ENCODE measurements around the gene MOCOS.
"Not testable (repeated sequence)": the region's sequence is repeated elsewhere in the genome, so short reads cannot be mapped to it uniquely, and the experiment has no call there.

MOCOS gene

DNA sequence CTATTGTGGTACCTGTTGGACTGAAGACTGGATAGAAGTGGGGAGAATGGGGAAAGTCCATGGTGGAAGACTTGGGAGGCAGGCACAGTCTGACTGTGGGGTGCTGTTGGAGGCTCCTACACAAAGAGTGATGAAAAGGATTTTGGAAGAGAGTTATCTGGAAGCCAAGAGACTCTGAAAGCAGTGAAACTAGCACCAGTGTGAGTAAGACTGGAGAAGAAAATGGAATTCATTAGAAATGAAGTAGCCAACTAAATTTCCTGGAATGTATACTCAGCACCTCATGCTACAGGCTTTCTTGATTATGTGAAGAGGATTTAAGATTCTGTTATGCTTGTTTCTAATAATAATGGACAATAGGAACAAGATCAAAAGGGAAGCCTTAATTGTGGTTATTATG lies 29.9 kb upstream of the MOCOS start:
- H3K36me3 ChIP-seq (ENCODE audit: control insufficient read depth, insufficient read depth, low read length) = peaks cover 79% of the 10 kb centered on the region
- H3K27ac ChIP-seq (ENCODE audit: low read depth, low read length, severe bottlenecking) = peak overlapping the region; percentile 54
- no peaks in the 10 kb centered on the region for H3K9me3 ChIP-seq (ENCODE audit: control insufficient read depth, low read length)
- no peak overlapping the region for H3K4me3 ChIP-seq (ENCODE audit: extremely low read depth, insufficient read depth, low read length, poor library complexity, severe bottlenecking)
- no peaks in the 10 kb centered on the region for H3K4me1 ChIP-seq (ENCODE audit: control insufficient read depth, insufficient read depth, low read length, poor library complexity, severe bottlenecking)

DNA sequence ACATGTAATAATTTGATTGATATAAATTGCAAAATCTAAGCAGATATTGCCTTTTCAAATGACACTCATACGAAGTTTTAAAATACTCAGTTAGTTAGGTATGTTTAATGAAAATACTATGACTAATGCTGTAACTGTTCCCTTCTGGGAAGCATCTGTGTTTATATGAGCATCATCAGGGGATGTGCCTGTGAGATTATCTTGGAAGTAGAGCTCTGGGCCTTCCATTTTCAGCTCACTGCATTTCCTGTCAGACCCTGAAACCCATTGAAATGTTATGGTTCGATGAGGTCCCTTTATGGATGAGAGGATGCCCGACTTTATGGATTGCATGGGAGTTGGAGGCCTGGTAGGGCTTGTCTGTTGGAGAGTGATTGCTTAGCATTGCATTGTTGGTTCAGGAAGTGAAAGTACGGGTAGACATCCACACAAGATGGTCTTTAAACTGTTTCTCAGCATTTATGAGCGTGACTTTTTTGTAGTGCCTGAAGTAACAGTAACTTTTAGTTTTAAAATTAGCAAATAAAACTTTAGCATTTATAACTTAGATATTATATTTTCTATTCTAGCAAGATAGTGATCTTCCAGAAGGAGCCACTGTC lies 28.9 kb upstream of the MOCOS start:
- no peak overlapping the region for H3K27ac ChIP-seq (ENCODE audit: low read depth, low read length, severe bottlenecking)
- WGBS, 2 experiments (ENCODE audit: insufficient coverage in 2 of 2) = 100% methylated on average over 1 to 2 of the region's 5 CpGs
- no peak overlapping the region for H3K4me3 ChIP-seq (ENCODE audit: extremely low read depth, insufficient read depth, low read length, poor library complexity, severe bottlenecking)
- no peaks in the 10 kb centered on the region for H3K4me1 ChIP-seq (ENCODE audit: control insufficient read depth, insufficient read depth, low read length, poor library complexity, severe bottlenecking)
- no peaks in the 10 kb centered on the region for H3K9me3 ChIP-seq (ENCODE audit: control insufficient read depth, low read length)
- H3K36me3 ChIP-seq (ENCODE audit: control insufficient read depth, insufficient read depth, low read length) = peaks cover 79% of the 10 kb centered on the region

DNA sequence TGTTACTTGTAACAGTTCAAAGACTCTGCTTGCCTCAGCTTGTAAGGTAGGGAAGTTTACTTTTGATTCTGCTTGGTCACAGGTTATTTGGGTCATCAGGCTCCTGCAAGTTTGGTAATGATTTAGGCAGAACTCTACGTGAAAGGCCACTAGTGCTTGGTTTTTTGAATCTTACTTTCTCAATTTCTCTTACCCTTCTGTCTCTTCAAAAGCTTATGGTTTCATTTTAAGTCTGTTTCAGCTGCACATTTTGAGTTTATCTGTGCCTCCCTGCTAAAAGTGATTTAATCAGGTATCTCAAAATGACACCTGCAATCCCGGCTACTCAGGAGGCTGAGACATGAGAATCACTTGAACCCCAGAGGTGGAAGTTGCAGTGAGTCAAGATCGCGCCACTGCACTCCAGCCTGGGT lies 26.3 kb upstream of the MOCOS start:
- Histone ChIP-seq H3K4me3 (ENCODE audit: extremely low read depth, insufficient read depth, low read length, poor library complexity, severe bottlenecking) (no peak overlapping the region), H3K9me3 (ENCODE audit: control insufficient read depth, low read length) (no peaks in the 10 kb centered on the region), H3K4me1 (ENCODE audit: control insufficient read depth, insufficient read depth, low read length, poor library complexity, severe bottlenecking) (no peaks in the 10 kb centered on the region), H3K36me3 (ENCODE audit: control insufficient read depth, insufficient read depth, low read length) (peaks cover 72% of the 10 kb centered on the region), H3K27ac (ENCODE audit: low read depth, low read length, severe bottlenecking) (no peak overlapping the region)
- 91 to 96% methylated on average over 3 to 4 of the region's 4 CpGs for WGBS, 2 experiments (ENCODE audit: insufficient coverage in 2 of 2)

DNA sequence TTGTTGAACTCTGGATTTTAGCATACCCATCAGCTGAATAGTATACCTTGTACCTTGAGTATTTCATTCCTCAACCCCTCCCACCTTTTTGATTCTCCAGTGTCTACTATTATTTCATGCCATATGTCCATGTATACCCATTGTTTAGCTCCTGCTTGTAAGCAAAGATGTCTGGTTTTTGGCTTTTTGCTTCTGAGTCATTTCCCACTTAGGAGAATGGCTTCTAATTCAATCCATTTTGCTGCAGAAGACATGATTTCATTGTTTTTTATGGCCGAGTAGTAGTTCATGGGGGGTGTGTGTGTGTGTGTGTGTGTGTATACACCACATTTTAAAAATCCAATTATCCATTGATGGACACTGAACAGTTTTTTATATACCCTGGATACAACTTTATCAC lies 24.3 kb upstream of the MOCOS start:
- Histone ChIP-seq H3K4me1 (ENCODE audit: control insufficient read depth, insufficient read depth, low read length, poor library complexity, severe bottlenecking) (no peaks in the 10 kb centered on the region), H3K36me3 (ENCODE audit: control insufficient read depth, insufficient read depth, low read length) (peaks cover 81% of the 10 kb centered on the region), H3K9me3 (ENCODE audit: control insufficient read depth, low read length) (no peaks in the 10 kb centered on the region), H3K4me3 (ENCODE audit: extremely low read depth, insufficient read depth, low read length, poor library complexity, severe bottlenecking) (no peak overlapping the region), H3K27ac (ENCODE audit: low read depth, low read length, severe bottlenecking) (no peak overlapping the region)
- WGBS, 2 experiments (ENCODE audit: insufficient coverage in 2 of 2) = no CpG with 5 or more reads among the region's 1 CpG

DNA sequence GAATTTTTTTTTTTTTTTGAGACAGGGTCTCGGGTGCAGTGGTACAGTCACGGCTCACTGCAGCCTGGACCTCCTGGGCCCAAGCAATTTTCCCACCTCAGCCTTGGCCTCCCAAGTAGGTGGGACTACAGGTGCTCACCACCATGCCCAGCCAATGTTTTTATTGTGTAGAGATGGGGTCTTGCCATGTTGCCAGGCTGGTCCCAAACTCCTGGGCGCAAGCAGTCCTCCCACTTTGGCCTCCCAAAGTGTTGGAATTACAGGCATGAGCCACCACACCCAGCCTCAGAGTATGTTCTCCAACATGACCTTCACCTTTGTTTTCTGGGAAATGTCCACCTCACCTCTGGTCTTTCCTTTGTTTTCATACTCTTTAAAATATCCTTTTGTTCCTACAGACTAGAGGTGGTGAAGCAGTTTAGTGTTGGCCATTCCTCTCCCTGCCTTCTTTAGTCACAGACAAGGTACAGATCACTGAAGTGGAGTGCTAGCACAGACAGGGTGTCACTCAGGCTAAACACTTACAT lies 19.5 kb upstream of the MOCOS start:
- no peaks in the 10 kb centered on the region for H3K4me1 ChIP-seq (ENCODE audit: control insufficient read depth, insufficient read depth, low read length, poor library complexity, severe bottlenecking)
- no peaks in the 10 kb centered on the region for H3K9me3 ChIP-seq (ENCODE audit: control insufficient read depth, low read length)
- WGBS, 2 experiments (ENCODE audit: insufficient coverage in 2 of 2) = 94 to 100% methylated on average over 2 to 3 of the region's 3 CpGs
- H3K36me3 ChIP-seq (ENCODE audit: control insufficient read depth, insufficient read depth, low read length) = peaks cover 86% of the 10 kb centered on the region
- no peak overlapping the region for H3K4me3 ChIP-seq (ENCODE audit: extremely low read depth, insufficient read depth, low read length, poor library complexity, severe bottlenecking)
- H3K27ac ChIP-seq (ENCODE audit: low read depth, low read length, severe bottlenecking) = no peak overlapping the region

DNA sequence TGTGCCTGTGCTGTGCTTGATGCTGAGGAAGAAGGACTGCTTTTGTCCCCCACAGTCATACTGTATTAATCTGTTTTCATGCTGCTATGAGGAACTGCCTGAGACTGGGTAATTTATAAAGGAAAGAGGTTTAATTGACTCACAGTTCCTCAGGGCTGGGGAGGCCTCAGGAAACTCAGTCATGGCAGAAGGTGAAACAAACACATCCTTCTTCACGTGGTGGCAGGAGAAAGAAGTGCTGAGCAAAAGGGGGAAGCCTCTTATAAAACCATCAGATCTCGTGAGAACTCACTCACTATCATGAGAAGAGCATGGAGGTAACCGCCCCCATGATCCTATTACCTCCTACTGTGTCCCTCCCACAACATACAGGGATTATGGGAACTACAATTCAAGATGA lies 19.0 kb upstream of the MOCOS start:
- 100% methylated on average over 1 of the region's 3 CpGs for WGBS, 2 experiments (ENCODE audit: insufficient coverage in 2 of 2)
- not testable (repeated sequence) for H3K4me1 ChIP-seq (ENCODE audit: control insufficient read depth, insufficient read depth, low read length, poor library complexity, severe bottlenecking); H3K9me3 ChIP-seq (ENCODE audit: control insufficient read depth, low read length); H3K27ac ChIP-seq (ENCODE audit: low read depth, low read length, severe bottlenecking); H3K4me3 ChIP-seq (ENCODE audit: extremely low read depth, insufficient read depth, low read length, poor library complexity, severe bottlenecking)
- peaks cover 86% of the 10 kb centered on the region for H3K36me3 ChIP-seq (ENCODE audit: control insufficient read depth, insufficient read depth, low read length)

DNA sequence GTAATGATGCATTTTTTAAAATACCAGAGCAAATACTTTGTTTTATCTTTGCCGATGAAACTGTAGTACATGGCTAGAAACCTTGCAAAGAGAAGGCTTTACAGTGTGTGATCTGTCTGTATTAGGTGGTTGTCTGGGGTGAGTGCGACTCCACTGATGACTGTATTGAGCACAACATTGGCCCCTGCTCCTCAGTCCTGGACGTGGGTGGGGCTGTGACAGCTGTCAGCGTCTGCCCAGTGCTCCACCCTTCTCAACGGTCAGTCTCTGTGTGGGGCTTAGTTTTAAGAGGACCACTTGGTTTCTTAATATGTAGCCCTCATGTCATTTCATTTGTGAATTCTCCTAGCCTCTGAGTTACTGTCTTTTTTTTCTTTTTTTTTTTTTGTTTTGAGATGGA lies 17.4 kb upstream of the MOCOS start:
- Histone ChIP-seq H3K4me3 (ENCODE audit: extremely low read depth, insufficient read depth, low read length, poor library complexity, severe bottlenecking) (no peak overlapping the region), H3K9me3 (ENCODE audit: control insufficient read depth, low read length) (no peaks in the 10 kb centered on the region), H3K27ac (ENCODE audit: low read depth, low read length, severe bottlenecking) (no peak overlapping the region), H3K4me1 (ENCODE audit: control insufficient read depth, insufficient read depth, low read length, poor library complexity, severe bottlenecking) (no peaks in the 10 kb centered on the region), H3K36me3 (ENCODE audit: control insufficient read depth, insufficient read depth, low read length) (peaks cover 90% of the 10 kb centered on the region)
- 97 to 100% methylated on average over 3 to 4 of the region's 5 CpGs for WGBS, 2 experiments (ENCODE audit: insufficient coverage in 2 of 2)

DNA sequence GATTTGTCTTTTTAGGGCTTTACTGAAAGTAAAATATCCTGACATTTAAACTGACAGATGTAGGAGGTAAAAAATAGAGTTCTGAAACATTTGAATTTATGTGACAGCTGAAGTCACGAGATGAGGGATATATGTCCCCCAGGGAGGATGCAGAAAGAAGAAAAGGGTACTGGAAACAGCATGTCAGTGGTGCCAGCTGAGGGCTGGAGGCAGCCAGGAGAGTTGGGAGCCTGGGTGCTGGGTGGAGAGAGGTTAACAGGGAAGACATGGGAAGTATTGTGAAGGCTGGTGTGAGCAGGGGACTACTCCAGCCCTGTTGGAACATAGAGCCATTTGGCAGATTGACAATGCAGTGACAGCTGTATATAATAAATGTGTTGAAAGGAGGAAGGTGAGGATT lies 11.8 kb upstream of the MOCOS start:
- Histone ChIP-seq H3K36me3 (ENCODE audit: control insufficient read depth, insufficient read depth, low read length) (peaks cover 67% of the 10 kb centered on the region), H3K4me1 (ENCODE audit: control insufficient read depth, insufficient read depth, low read length, poor library complexity, severe bottlenecking) (no peaks in the 10 kb centered on the region), H3K9me3 (ENCODE audit: control insufficient read depth, low read length) (no peaks in the 10 kb centered on the region), H3K27ac (ENCODE audit: low read depth, low read length, severe bottlenecking) (no peak overlapping the region), H3K4me3 (ENCODE audit: extremely low read depth, insufficient read depth, low read length, poor library complexity, severe bottlenecking) (no peak overlapping the region)
- whole genome bisulfite sequencing, 2 experiments (ENCODE audit: insufficient coverage in 2 of 2) = 92 to 94% methylated on average over 1 of the region's 1 CpG

DNA sequence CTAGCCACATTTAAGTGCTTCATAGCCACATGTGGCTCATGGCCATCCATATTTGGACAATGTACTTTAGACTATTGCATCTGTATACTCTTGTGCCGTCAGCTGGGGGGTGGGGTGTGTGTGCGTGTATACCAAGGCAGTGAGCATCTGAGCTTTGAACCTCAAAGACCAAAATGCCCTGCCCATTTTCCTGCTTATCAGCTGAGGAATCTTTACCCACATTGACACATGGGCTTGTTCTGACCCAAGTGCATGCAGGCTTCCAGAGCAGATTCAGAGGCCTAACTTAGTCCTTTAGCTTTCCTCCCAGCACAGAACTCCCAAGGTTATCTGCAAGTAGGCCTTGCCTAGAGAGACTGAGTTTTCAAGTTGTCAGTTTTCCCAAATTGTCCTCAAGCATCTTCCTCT lies 11.1 kb upstream of the MOCOS start:
- no peaks in the 10 kb centered on the region for H3K4me1 ChIP-seq (ENCODE audit: control insufficient read depth, insufficient read depth, low read length, poor library complexity, severe bottlenecking)

DNA sequence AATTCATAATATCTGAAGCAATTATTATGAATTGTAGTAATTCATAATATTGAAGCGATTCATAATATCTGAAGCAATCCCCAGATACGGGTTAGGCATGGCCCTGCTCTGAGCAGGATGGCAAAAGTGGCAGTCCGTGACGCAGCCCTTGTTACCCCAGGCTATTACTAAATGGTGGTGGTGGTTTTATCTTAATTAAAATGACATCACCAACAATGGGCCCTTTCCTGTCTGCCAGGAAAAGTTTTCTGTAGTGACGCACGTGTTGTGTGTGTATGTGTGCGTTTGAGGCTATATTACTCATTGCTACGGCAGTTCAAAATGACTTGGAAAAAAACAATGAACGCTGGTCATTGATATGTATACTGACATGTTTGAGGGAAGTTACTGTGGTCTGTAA lies 10.6 kb upstream of the MOCOS start:
- peaks cover 56% of the 10 kb centered on the region for H3K36me3 ChIP-seq (ENCODE audit: control insufficient read depth, insufficient read depth, low read length)
- no peak overlapping the region for H3K4me3 ChIP-seq (ENCODE audit: extremely low read depth, insufficient read depth, low read length, poor library complexity, severe bottlenecking)
- H3K4me1 ChIP-seq (ENCODE audit: control insufficient read depth, insufficient read depth, low read length, poor library complexity, severe bottlenecking) = no peaks in the 10 kb centered on the region
- H3K9me3 ChIP-seq (ENCODE audit: control insufficient read depth, low read length) = no peaks in the 10 kb centered on the region
- 93 to 96% methylated on average over 5 of the region's 9 CpGs for WGBS, 2 experiments (ENCODE audit: insufficient coverage in 2 of 2)
- no peak overlapping the region for H3K27ac ChIP-seq (ENCODE audit: low read depth, low read length, severe bottlenecking)

More for the DNA sequence above, 11.1 kb upstream of the MOCOS start:
- H3K9me3 ChIP-seq (ENCODE audit: control insufficient read depth, low read length) = no peaks in the 10 kb centered on the region
- no peak overlapping the region for H3K4me3 ChIP-seq (ENCODE audit: extremely low read depth, insufficient read depth, low read length, poor library complexity, severe bottlenecking)
- H3K27ac ChIP-seq (ENCODE audit: low read depth, low read length, severe bottlenecking) = no peak overlapping the region
- H3K36me3 ChIP-seq (ENCODE audit: control insufficient read depth, insufficient read depth, low read length) = peaks cover 61% of the 10 kb centered on the region
- 100% methylated on average over 2 of the region's 2 CpGs; no CpG with 5 or more reads in 1 of the 2 experiments for WGBS, 2 experiments (ENCODE audit: insufficient coverage in 2 of 2)

DNA sequence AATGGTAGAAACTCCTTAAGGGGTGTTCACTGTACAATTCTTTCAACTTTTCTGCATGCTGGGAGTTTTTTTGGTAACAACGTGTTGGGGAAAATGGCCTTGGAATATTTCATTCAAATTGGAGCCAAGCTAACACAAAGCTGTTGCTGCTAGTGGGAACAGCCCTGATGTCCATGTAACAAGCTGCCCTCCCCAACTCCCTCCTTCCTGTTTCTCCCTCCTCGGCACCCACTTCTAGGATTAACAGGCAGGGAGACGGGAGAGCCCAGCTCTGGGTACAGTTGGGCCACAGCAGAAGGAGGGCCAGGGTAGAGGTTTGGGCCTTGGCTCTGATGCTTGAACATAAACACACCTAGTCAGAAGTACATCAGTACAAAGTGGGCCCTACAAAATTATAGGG lies 9.4 kb upstream of the MOCOS start:
- Histone ChIP-seq H3K4me3 (ENCODE audit: extremely low read depth, insufficient read depth, low read length, poor library complexity, severe bottlenecking) (no peak overlapping the region), H3K4me1 (ENCODE audit: control insufficient read depth, insufficient read depth, low read length, poor library complexity, severe bottlenecking) (no peaks in the 10 kb centered on the region), H3K36me3 (ENCODE audit: control insufficient read depth, insufficient read depth, low read length) (peaks cover 44% of the 10 kb centered on the region), H3K9me3 (ENCODE audit: control insufficient read depth, low read length) (no peaks in the 10 kb centered on the region), H3K27ac (ENCODE audit: low read depth, low read length, severe bottlenecking) (no peak overlapping the region)
- 100% methylated on average over 1 of the region's 3 CpGs; no CpG with 5 or more reads in 1 of the 2 experiments for WGBS, 2 experiments (ENCODE audit: insufficient coverage in 2 of 2)

All from mesodermal cell (in vitro differentiated cells).